CD8-positive, alpha-beta memory T cell (primary cell): Measurements from ENCODE around the gene MEIOB. TPM values are rescaled to one million over a fixed set of nuclear protein-coding genes. Genes with fewer than 3 reads are reported as not detected.
"Not testable (repeated sequence)": the region's sequence is repeated elsewhere in the genome, so short reads cannot be mapped to it uniquely, and the experiment has no call there.

Experiments
- CTCF ChIA-PET: fragments of 350-600 bp; sonication (Branson Sonifier 250); formaldehyde crosslinking; loops from one replicate; lab custom pipeline; 2021; ENCODE audit warnings: antibody characterized with exemption; lab: Charles Lee
- POLR2A ChIA-PET: fragments of 350-600 bp; sonication (Branson Sonifier 250); formaldehyde crosslinking; loops from one replicate; lab custom pipeline; 2021; ENCODE audit warnings: antibody characterized with exemption; lab: Charles Lee
- DNase-seq, 5 donors: peaks; one replicate each; pipeline versions ENCODE4 v3.0.0 to v3.0.0-alpha.2; 2020 to 2022; ENCODE audit warnings: mixed read lengths in 1 of 5
- H3K27ac ChIP-seq: one replicate; pipeline ENCODE4 v1.7.0; 2013; ENCODE audit warnings: low read depth, mild to moderate bottlenecking, low read length, moderate library complexity
- H3K27me3 ChIP-seq: 2 replicates; pipeline ENCODE4 v1.7.0; 2013; ENCODE audit warnings: low read length, mild to moderate bottlenecking; ENCODE audit not compliant: insufficient read depth, poor library complexity, severe bottlenecking
- H3K36me3 ChIP-seq: 2 replicates; pipeline ENCODE4 v1.7.0; 2013; ENCODE audit warnings: mild to moderate bottlenecking, low read length, moderate library complexity; ENCODE audit not compliant: insufficient read depth
- H3K4me1 ChIP-seq: 2 replicates; pipeline ENCODE4 v1.7.0; 2013; ENCODE audit warnings: mild to moderate bottlenecking, low read length, moderate library complexity; ENCODE audit not compliant: insufficient read depth
- H3K4me3 ChIP-seq: 2 replicates; pipeline ENCODE4 v1.7.0; 2013; ENCODE audit warnings: mild to moderate bottlenecking, low read length
- H3K9me3 ChIP-seq: 2 replicates; pipeline ENCODE4 v1.7.0; 2013; ENCODE audit warnings: mild to moderate bottlenecking, low read length
- H3K27ac Mint-ChIP-seq, 8 donors: one replicate each; pipeline ENCODE4 v1.8.0; 2020 to 2021; ENCODE audit warnings: mixed read lengths in 8 of 8, mild to moderate bottlenecking in 6 of 8, inconsistent platforms in 3 of 8, moderate library complexity in 3 of 8
- H3K27me3 Mint-ChIP-seq, 2 donors: one replicate each; pipeline ENCODE4 v1.8.0; 2020 to 2021; ENCODE audit warnings: mixed read lengths in 2 of 2, mild to moderate bottlenecking in 1 of 2, moderate library complexity in 1 of 2
- H3K36me3 Mint-ChIP-seq, 3 donors: one replicate each; pipeline ENCODE4 v1.8.0; 2020 to 2021; ENCODE audit warnings: mixed read lengths in 3 of 3, inconsistent platforms in 1 of 3, mild to moderate bottlenecking in 1 of 3
- H3K4me1 Mint-ChIP-seq, 3 donors: one replicate each; pipeline ENCODE4 v1.8.0; 2020 to 2021; ENCODE audit warnings: mixed read lengths in 3 of 3, inconsistent platforms in 1 of 3, mild to moderate bottlenecking in 1 of 3
- H3K4me3 Mint-ChIP-seq, 7 donors: one replicate each; pipeline ENCODE4 v1.8.0; 2020 to 2021; ENCODE audit warnings: mixed read lengths in 7 of 7, mild to moderate bottlenecking in 6 of 7, moderate library complexity in 4 of 7, inconsistent platforms in 2 of 7
- H3K9me3 Mint-ChIP-seq, 5 donors: one replicate each; pipeline ENCODE4 v1.8.0; 2020 to 2022; ENCODE audit warnings: mixed read lengths in 5 of 5, mild to moderate bottlenecking in 3 of 5, moderate library complexity in 2 of 5, inconsistent platforms in 1 of 5
- polyA plus RNA-seq: library from polyadenylated mRNA; unstranded; fragments of 300-500 nt; fragmentation: Illumina TruSeq; gene quantifications from one replicate; pipeline ENCODE4 v1.2.3, GENCODE V29; 2021
- total RNA-seq, 2 experiments: library from RNA; stranded (reverse); gene quantifications; one replicate each; pipeline ENCODE4 v1.2.3, GENCODE V29; 2021

The MEIOB gene
- total and polyA plus RNA-seq, 3 experiments from 2014 or later, result not detected

- Histone ChIP-seq H3K36me3 (no peaks in the 10 kb centered on the region), H3K27me3 (peaks cover 6% of the 10 kb centered on the region), H3K9me3 (no peaks in the 10 kb centered on the region), H3K27ac (no peak overlapping the region), H3K4me1 (no peaks in the 10 kb centered on the region), H3K4me3 (no peak overlapping the region)
- CTCF ChIA-PET, result no interaction called here
- Mint-ChIP-seq H3K4me1 (no peaks in the 10 kb centered on the region), H3K27me3 (peaks cover 7 to 18% of the 10 kb centered on the region in 2 donors), H3K27ac (peak overlapping the region in 1 of 8 donors; percentile 44), H3K36me3 (no peaks in the 10 kb centered on the region), H3K9me3 (no peaks in the 10 kb centered on the region), H3K4me3 (no peak overlapping the region)
- POLR2A ChIA-PET, result interaction anchor here (0.6 kb wide), 1 partner anchor 21 kb away, joined by 3 read pairs; no protein-coding TSS in a partner anchor
- DNase-seq, result no peak
These were observed 32.2 kb upstream of the MEIOB start for GRCh38 chr16:1903845-1904840.

DNA sequence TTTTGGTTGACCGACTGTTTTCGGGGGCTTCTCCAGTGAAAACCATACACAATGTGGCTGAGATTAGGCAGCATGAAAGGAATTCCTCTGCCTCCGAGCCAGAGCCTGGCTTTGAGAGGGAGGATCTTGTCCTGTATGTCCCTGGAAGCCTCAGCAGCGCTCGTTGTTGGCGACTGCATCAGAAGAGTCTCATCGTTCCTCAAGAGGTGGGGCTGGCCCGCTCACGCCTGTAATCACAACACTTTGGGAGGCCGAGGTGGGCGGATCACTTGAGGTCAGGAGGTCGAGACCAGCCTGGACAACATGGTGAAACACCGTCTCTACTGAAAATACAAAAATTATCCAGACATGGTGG lies 31.2 kb upstream of the MEIOB start:
- Mint-ChIP-seq H3K4me3 (peak overlapping the region in 1 of 7 donors; percentile 54), H3K27ac (no peak overlapping the region), H3K9me3 (no peaks in the 10 kb centered on the region), H3K4me1 (no peaks in the 10 kb centered on the region), H3K27me3 (peaks cover 4 to 14% of the 10 kb centered on the region in 2 donors), H3K36me3 (no peaks in the 10 kb centered on the region)
- Histone ChIP-seq H3K4me1 (no peaks in the 10 kb centered on the region), H3K27me3 (peaks cover 6% of the 10 kb centered on the region), H3K36me3 (no peaks in the 10 kb centered on the region), H3K27ac (no peak overlapping the region), H3K4me3 (no peak overlapping the region), H3K9me3 (no peaks in the 10 kb centered on the region)
- no peak for DNase-seq
- ChIA-PET CTCF (no interaction called here), POLR2A (no interaction called here)

DNA sequence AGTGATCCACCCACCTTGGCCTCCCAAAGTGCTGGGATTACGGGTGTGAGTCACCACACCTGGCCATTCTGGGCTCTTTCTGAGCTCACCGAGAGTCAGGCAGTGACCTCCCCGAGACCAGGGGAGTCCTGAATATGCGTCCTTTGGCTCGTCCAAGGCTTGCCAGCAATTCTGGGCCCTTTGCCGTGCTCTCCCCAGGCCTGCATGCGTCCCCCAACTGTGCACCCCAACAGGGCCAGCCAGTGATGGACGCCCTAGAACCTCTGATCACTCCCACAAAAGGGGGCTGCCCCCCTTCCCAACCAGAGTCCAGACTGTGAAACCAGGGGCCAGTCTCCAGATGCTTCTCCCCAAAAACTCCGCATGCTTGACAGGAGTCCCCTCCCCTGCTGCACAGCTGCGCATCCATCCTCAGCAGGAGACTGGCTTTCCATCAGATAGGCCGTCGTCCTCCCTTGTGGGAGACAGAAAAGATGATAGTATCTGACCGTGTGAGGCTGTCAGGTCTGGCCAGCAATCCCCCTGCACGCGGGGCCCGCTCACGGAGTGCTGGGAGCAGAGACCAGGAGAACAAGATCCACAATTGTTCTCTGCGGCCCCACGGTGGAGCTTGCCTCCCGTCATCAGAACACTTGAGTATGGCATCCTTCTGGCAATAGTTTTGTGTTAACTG lies 30.7 kb upstream of the MEIOB start:
- Mint-ChIP-seq H3K4me3 (no peak overlapping the region), H3K36me3 (no peaks in the 10 kb centered on the region), H3K27me3 (peaks cover 4 to 14% of the 10 kb centered on the region in 2 donors), H3K27ac (no peak overlapping the region), H3K9me3 (no peaks in the 10 kb centered on the region), H3K4me1 (no peaks in the 10 kb centered on the region)
- H3K27me3 ChIP-seq, result peaks cover 6% of the 10 kb centered on the region
- POLR2A ChIA-PET, result no interaction called here
- H3K4me1 ChIP-seq, result no peaks in the 10 kb centered on the region
- H3K36me3 ChIP-seq, result no peaks in the 10 kb centered on the region
- no peaks in the 10 kb centered on the region for H3K9me3 ChIP-seq
- H3K27ac ChIP-seq, result no peak overlapping the region
- no peak overlapping the region for H3K4me3 ChIP-seq
- DNase-seq, result no peak
- CTCF ChIA-PET, result no interaction called here

- no peaks in the 10 kb centered on the region for H3K4me1 Mint-ChIP-seq
- Histone ChIP-seq H3K4me1 (no peaks in the 10 kb centered on the region), H3K27ac (no peak overlapping the region), H3K4me3 (no peak overlapping the region), H3K27me3 (no peaks in the 10 kb centered on the region), H3K36me3 (no peaks in the 10 kb centered on the region), H3K9me3 (no peaks in the 10 kb centered on the region)
- H3K27me3 Mint-ChIP-seq, result peaks cover 0 to 10% of the 10 kb centered on the region in 2 donors
- POLR2A ChIA-PET, result no interaction called here
- no peak overlapping the region for H3K4me3 Mint-ChIP-seq
- DNase-seq, result no peak
- CTCF ChIA-PET, result no interaction called here
- peaks cover 0 to 2% (median 0%) of the 10 kb centered on the region in 5 donors for H3K9me3 Mint-ChIP-seq
- H3K36me3 Mint-ChIP-seq, result no peaks in the 10 kb centered on the region
- H3K27ac Mint-ChIP-seq, result peak overlapping the region in 1 of 8 donors; percentile 26
These were observed 28.4 kb upstream of the MEIOB start for GRCh38 chr16:1900452-1900774.

DNA sequence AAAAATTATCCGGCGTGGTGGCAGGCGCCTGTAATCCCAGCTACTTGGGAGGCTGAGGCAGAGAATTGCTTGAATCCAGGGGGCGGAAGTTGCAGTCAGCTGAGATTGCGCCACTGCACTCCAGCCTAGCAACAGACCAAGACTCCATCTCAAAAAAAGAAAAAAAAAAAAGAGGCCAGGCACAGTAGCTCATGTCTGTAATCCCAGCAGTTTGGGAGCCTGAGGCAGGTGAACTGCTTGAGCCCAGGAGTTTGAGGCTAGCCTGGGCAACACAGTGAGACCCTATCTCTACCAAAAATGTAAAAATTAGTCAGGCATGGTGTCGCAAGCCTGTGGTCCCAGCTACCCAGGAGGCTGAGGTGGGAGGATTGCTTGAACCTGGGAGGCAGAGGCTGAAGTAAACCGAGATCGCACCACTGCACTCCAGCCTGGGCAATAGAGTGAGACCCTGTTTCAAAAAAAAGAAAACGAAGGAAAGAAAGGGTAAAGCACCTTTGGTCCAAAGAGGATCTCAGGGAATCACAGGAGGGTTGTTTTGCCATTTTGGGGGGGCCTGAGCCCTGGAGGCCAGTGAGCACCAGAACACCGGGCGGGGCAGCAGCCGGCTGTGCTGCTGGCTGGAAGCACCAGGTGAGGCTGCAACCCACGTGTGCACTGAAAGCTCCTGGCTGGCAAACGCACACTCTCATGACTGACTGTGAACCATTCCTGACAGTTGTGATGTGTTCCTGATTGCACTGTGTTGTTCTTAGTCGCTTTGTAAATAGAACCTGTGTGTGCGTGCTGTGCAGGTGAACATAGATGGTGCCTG lies 27.9 kb upstream of the MEIOB start:
- CTCF ChIA-PET, result interaction anchor here (0.8 kb wide), 1 partner anchor 339 kb away, joined by 3 read pairs; no protein-coding TSS in a partner anchor
- H3K4me3 Mint-ChIP-seq, result no peak overlapping the region
- no peaks in the 10 kb centered on the region for H3K4me1 Mint-ChIP-seq
- H3K36me3 Mint-ChIP-seq, result no peaks in the 10 kb centered on the region
- Histone ChIP-seq H3K9me3 (no peaks in the 10 kb centered on the region), H3K4me1 (no peaks in the 10 kb centered on the region), H3K27me3 (no peaks in the 10 kb centered on the region), H3K4me3 (no peak overlapping the region), H3K27ac (no peak overlapping the region), H3K36me3 (no peaks in the 10 kb centered on the region)
- POLR2A ChIA-PET, result no interaction called here
- peaks cover 0 to 10% of the 10 kb centered on the region in 2 donors for H3K27me3 Mint-ChIP-seq
- DNase-seq, result no peak
- peak overlapping the region in 1 of 8 donors; percentile 26 for H3K27ac Mint-ChIP-seq
- peaks cover 0 to 2% (median 0%) of the 10 kb centered on the region in 5 donors for H3K9me3 Mint-ChIP-seq

DNA sequence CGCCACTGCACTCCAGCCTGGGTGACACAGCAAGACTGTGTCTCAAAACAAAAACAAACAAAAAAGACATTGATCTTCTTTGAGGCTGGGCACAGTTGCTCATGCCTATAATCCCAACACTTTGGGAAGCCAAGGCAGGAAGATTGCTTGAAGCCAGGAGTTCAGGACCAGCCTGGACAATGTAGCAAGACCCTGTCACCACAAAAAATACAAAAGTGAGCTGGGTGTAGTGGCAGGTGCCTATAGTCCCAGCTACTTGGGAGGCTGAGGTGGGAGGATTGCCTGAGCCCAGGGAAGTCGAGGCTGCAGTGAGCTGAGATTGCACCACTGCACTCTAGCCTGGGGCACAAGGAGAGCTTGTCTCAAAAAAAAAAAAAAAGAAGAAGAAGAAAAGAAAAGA lies 25.7 kb upstream of the MEIOB start:
- H3K4me3 Mint-ChIP-seq, H3K36me3 Mint-ChIP-seq, CTCF ChIA-PET, H3K27me3 ChIP-seq, H3K36me3 ChIP-seq, H3K27ac Mint-ChIP-seq, H3K9me3 Mint-ChIP-seq, H3K4me3 ChIP-seq, DNase-seq, H3K27ac ChIP-seq, H3K4me1 Mint-ChIP-seq, H3K9me3 ChIP-seq, H3K4me1 ChIP-seq: not testable (repeated sequence)
- H3K27me3 Mint-ChIP-seq, result peaks cover 0 to 11% of the 10 kb centered on the region in 2 donors
- POLR2A ChIA-PET, result interaction anchor here (0.7 kb wide), 1 partner anchor 129 kb away, joined by 4 read pairs; no protein-coding TSS in a partner anchor

GRCh38 chr16:1895949-1896675 lies 24.1 kb upstream of the MEIOB start:
- DNase-seq, result no peak
- Mint-ChIP-seq H3K4me1 (no peaks in the 10 kb centered on the region), H3K4me3 (no peak overlapping the region), H3K36me3 (peaks cover 0 to 3% (median 0%) of the 10 kb centered on the region in 3 donors), H3K27ac (no peak overlapping the region), H3K9me3 (peaks cover 0 to 5% (median 0%) of the 10 kb centered on the region in 5 donors), H3K27me3 (peaks cover 4 to 18% of the 10 kb centered on the region in 2 donors)
- no peaks in the 10 kb centered on the region for H3K9me3 ChIP-seq
- H3K27me3 ChIP-seq, result no peaks in the 10 kb centered on the region
- no peaks in the 10 kb centered on the region for H3K36me3 ChIP-seq
- POLR2A ChIA-PET, result no interaction called here
- H3K4me3 ChIP-seq, result no peak overlapping the region
- CTCF ChIA-PET, result no interaction called here
- H3K27ac ChIP-seq, result no peak overlapping the region
- H3K4me1 ChIP-seq, result no peaks in the 10 kb centered on the region
